Endothelial cell of umbilical vein (primary cell): ENCODE data around the gene OTUD3. TPM values are rescaled to one million over a fixed set of nuclear protein-coding genes. Genes with fewer than 3 reads are reported as not detected.

ENCODE experiments used
- BruUV-seq: library from RNA; stranded (reverse); fragments of 400-500 nt; replicated peaks from 2 replicates; lab custom pipeline; 2021; lab: Mats Ljungman, UMichigan
- CTCF ChIA-PET: fragments of 300-600, 350-600 bp; sonication (Branson Sonifier 250); formaldehyde crosslinking; loops from one replicate; lab custom pipeline; 2021; ENCODE audit warnings: antibody characterized with exemption, inconsistent platforms; lab: Charles Lee
- POLR2A ChIA-PET: fragments of 300-600, 350-600 bp; sonication (Branson Sonifier 250); formaldehyde crosslinking; loops from one replicate; lab custom pipeline; 2021; ENCODE audit warnings: antibody characterized with exemption, inconsistent platforms; lab: Charles Lee
- DNase-seq: peaks from one replicate; pipeline ENCODE4 v3.0.0-alpha.2; 2011; ENCODE audit warnings: low read depth, low spot score
- FAIRE-seq: peaks from 2 replicates; lab custom pipeline; 2011; peaks lifted over from hg19 to GRCh38; lab: Jason Lieb, UNC
- H2AFZ ChIP-seq: 2 replicates; pipeline ENCODE4 v1.6.0; 2012; ENCODE audit warnings: low read depth, low read length, control low read depth, inconsistent platforms
- H3K27ac ChIP-seq: 2 replicates; pipeline ENCODE4 v1.5.1; 2011; ENCODE audit warnings: low read depth, mild to moderate bottlenecking, control low read depth, low read length, moderate library complexity; ENCODE audit not compliant: insufficient read depth
- H3K27me3 ChIP-seq, 2 experiments: 2 replicates each; pipeline versions ENCODE4 v1.6.0 to v1.6.1; 2011; ENCODE audit warnings: low read length in 2 of 2, mixed read lengths in 1 of 2; ENCODE audit not compliant: control insufficient read depth in 2 of 2, insufficient read depth in 2 of 2
- H3K36me3 ChIP-seq, 2 experiments: 2 replicates in 1 of 2; 3 replicates in 1 of 2; pipeline ENCODE4 v1.5.1; 2011; ENCODE audit warnings: low read length in 2 of 2, mild to moderate bottlenecking in 1 of 2, moderate library complexity in 1 of 2; ENCODE audit not compliant: control insufficient read depth in 2 of 2, insufficient read depth in 2 of 2; ENCODE audit errors: extremely low read depth in 1 of 2
- H3K4me1 ChIP-seq: 3 replicates; pipeline ENCODE4 v1.5.1; 2011; ENCODE audit warnings: mild to moderate bottlenecking, low read length; ENCODE audit not compliant: control insufficient read depth, insufficient read depth; ENCODE audit errors: extremely low read depth
- H3K4me2 ChIP-seq: 2 replicates; pipeline ENCODE4 v1.6.1; 2011; ENCODE audit warnings: low read length, control low read depth, mixed read lengths; ENCODE audit not compliant: insufficient read depth
- H3K4me3 ChIP-seq, 3 experiments: fragments of 200-600 bp in 1 of 3; sonication (generic), shearing (Covaris generic) in 1 of 3; replicated peaks in 1 of 3; 2 replicates each; pipeline ENCODE4 v1.5.1; 2011 to 2016; ENCODE audit warnings: control low read depth in 3 of 3, low read length in 3 of 3, mild to moderate bottlenecking in 2 of 3, inconsistent platforms in 1 of 3, low read depth in 1 of 3, moderate library complexity in 1 of 3; ENCODE audit not compliant: insufficient read depth in 1 of 3
- H3K79me2 ChIP-seq: 2 replicates; pipeline ENCODE4 v1.6.0; 2012; ENCODE audit warnings: low read length, inconsistent platforms; ENCODE audit not compliant: control insufficient read depth, insufficient read depth
- H3K9ac ChIP-seq: replicated peaks from 2 replicates; pipeline ENCODE3; 2011; ENCODE audit warnings: low read length, control low read depth; ENCODE audit not compliant: insufficient read depth; ENCODE audit errors: extremely low read depth
- H3K9me1 ChIP-seq: replicated peaks from 3 replicates; pipeline ENCODE4 v1.6.0; 2011; ENCODE audit warnings: mild to moderate bottlenecking, low read length; ENCODE audit not compliant: control insufficient read depth, insufficient read depth; ENCODE audit errors: extremely low read depth
- H3K9me3 ChIP-seq: replicated peaks from 2 replicates; pipeline ENCODE4 v1.5.1; 2012; ENCODE audit warnings: low read length, inconsistent platforms; ENCODE audit not compliant: control insufficient read depth, insufficient read depth
- H4K20me1 ChIP-seq: replicated peaks from 2 replicates; pipeline ENCODE3; 2011; ENCODE audit warnings: mild to moderate bottlenecking, low read length; ENCODE audit not compliant: control insufficient read depth, insufficient read depth; ENCODE audit errors: extremely low read depth
- EZH2 ChIP-seq: IDR thresholded peaks from 2 replicates; pipeline ENCODE4 v1.6.1; 2012; ENCODE audit warnings: borderline replicate concordance, low read depth, mild to moderate bottlenecking, moderate library complexity, low read length, inconsistent platforms; ENCODE audit not compliant: severe bottlenecking
- FOS ChIP-seq: IDR thresholded peaks from 2 replicates; pipeline ENCODE4 v1.6.1; 2011; ENCODE audit warnings: mild to moderate bottlenecking, low read length, moderate library complexity, borderline replicate concordance; ENCODE audit not compliant: insufficient read depth
- GATA2 ChIP-seq: IDR thresholded peaks from 2 replicates; pipeline ENCODE4 v1.7.0; 2011; ENCODE audit warnings: low read depth, mild to moderate bottlenecking, moderate library complexity, mixed read lengths, low read length; ENCODE audit not compliant: insufficient read length, insufficient read depth
- JUN ChIP-seq: IDR thresholded peaks from 2 replicates; pipeline ENCODE4 v1.6.1; 2011; ENCODE audit warnings: borderline replicate concordance, low read depth; ENCODE audit not compliant: insufficient read length, insufficient read depth
- MYC ChIP-seq: IDR thresholded peaks from one replicate; pipeline ENCODE4 v1.6.1; 2011; ENCODE audit warnings: mild to moderate bottlenecking, low read depth, low read length
- POLR2A ChIP-seq: IDR thresholded peaks from 2 replicates; pipeline ENCODE4 v1.6.1; 2012; ENCODE audit warnings: low read depth, mild to moderate bottlenecking, control low read depth, low read length
- POLR2AphosphoS5 ChIP-seq: IDR thresholded peaks from 2 replicates; pipeline ENCODE4 v1.6.1; 2012; ENCODE audit warnings: low read depth, mild to moderate bottlenecking, control low read depth, low read length, moderate library complexity; ENCODE audit not compliant: insufficient read depth
- dilution Hi-C: fragments of 300-500 bp; cut with MboI; formaldehyde crosslinking; loops from one replicate; pipeline ENCODE4 v1.15.0; 2019; ENCODE audit warnings: low sequenced_read_pairs; ENCODE audit not compliant: extremely low pct_ligation_motif_present
- intact Hi-C: fragments of 100-400 bp; cut with micrococcal nuclease; formaldehyde crosslinking; loops from one replicate; pipeline ENCODE4 v1.10.0; 2022
- polyA plus RNA-seq, 4 experiments: library from polyadenylated mRNA; depleted of rRNA in 3 of 4; stranded (reverse) in 3 of 4; unstranded in 1 of 4; fragments of >200 nt; gene quantifications; 2 replicates each; pipeline versions ENCODE4 v1.2.1 to v1.2.3, GENCODE V29; 2011 to 2012; ENCODE audit warnings: missing spikeins in 1 of 4
- total RNA-seq: library from RNA; stranded (reverse); gene quantifications from 2 replicates; pipeline ENCODE4 v1.2.3, GENCODE V29; 2021
- TF ChIP-seq, protein P1 (sequence below): IDR thresholded peaks from 2 replicates; pipeline ENCODE4 v1.6.1; 2011; ENCODE audit not compliant: insufficient read depth, insufficient read length
- TF ChIP-seq, protein P2 (sequence below), 2 donors: IDR thresholded peaks; 1 replicate in 1 of 2; 2 replicates in 1 of 2; pipeline ENCODE4 v1.5.1; 2011; ENCODE audit warnings: low read length in 2 of 2, mild to moderate bottlenecking in 2 of 2, moderate library complexity in 2 of 2, control low read depth in 1 of 2, inconsistent platforms in 1 of 2, low read depth in 1 of 2; ENCODE audit not compliant: insufficient read depth in 1 of 2; ENCODE audit errors: extremely low read depth in 1 of 2

Gene OTUD3
- total and polyA plus RNA-seq, 2 donors (not counting 3 experiments of a cell fraction or from before 2014, with no cell fraction given): 3.1 to 10.6 TPM

DNA sequence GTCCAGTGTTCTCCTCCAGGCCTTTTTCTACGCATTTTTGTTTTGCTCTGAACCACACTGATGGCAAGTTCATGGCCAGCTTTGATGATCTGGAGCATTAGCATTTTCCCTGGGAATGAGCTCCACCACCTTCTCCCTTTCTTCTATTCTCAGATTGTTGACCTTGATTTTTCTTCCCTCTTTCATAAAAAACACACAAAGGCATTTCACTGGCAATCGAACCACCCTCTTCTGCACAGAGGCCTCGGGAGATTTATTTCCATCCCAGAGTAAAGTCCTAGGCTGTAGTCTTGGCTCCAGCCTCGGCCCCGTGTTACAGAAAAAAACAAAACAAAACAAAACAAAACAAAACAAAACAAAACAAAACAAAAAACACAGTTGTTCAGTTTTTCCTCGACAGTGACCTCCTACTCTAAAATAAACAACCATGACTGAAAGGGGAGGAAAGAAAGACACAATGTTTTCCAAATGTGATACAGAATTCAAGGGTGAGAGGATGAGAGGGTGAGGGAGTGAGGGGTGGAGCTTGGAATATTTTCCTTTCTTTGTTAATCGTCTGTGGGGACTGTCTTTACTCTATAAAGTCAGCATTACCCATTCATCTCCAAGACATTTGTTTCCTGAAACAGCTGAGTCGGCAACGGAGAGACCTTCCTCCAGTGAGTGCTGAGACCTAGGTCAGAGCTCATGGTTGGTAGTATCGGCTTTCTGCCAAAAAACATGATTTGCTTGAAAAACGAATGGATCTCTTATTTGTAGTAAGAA lies 37.3 kb upstream of the OTUD3 start:
- Histone ChIP-seq H3K4me3 (no peak overlapping the region), H3K4me1 (no peaks in the 10 kb centered on the region), H3K9me1 (no peaks in the 10 kb centered on the region), H4K20me1 (no peaks in the 10 kb centered on the region), H3K36me3 (no peaks in the 10 kb centered on the region), H3K9me3 (no peaks in the 10 kb centered on the region), H3K4me2 (no peak overlapping the region), H3K27ac (no peak overlapping the region), H3K27me3 (peaks cover 3 to 5% of the 10 kb centered on the region in 2 experiments), H3K9ac (no peak overlapping the region), H3K79me2 (no peaks in the 10 kb centered on the region), H2AFZ (no peak overlapping the region)
- BruUV-seq: no TSS peak
- no peak for TF ChIP-seq GATA2
- TF ChIP-seq MYC: no peak
- no peak for TF ChIP-seq FOS
- TF ChIP-seq EZH2: no peak
- TF ChIP-seq, protein P1, sequence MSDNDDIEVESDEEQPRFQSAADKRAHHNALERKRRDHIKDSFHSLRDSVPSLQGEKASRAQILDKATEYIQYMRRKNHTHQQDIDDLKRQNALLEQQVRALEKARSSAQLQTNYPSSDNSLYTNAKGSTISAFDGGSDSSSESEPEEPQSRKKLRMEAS: no peak
- no peak for TF ChIP-seq JUN
- no peak for TF ChIP-seq POLR2AphosphoS5
- TF ChIP-seq POLR2A: no peak
- TF ChIP-seq, protein P2, sequence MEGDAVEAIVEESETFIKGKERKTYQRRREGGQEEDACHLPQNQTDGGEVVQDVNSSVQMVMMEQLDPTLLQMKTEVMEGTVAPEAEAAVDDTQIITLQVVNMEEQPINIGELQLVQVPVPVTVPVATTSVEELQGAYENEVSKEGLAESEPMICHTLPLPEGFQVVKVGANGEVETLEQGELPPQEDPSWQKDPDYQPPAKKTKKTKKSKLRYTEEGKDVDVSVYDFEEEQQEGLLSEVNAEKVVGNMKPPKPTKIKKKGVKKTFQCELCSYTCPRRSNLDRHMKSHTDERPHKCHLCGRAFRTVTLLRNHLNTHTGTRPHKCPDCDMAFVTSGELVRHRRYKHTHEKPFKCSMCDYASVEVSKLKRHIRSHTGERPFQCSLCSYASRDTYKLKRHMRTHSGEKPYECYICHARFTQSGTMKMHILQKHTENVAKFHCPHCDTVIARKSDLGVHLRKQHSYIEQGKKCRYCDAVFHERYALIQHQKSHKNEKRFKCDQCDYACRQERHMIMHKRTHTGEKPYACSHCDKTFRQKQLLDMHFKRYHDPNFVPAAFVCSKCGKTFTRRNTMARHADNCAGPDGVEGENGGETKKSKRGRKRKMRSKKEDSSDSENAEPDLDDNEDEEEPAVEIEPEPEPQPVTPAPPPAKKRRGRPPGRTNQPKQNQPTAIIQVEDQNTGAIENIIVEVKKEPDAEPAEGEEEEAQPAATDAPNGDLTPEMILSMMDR (IDR thresholded peaks at IDR 0.05; ENCODE audit: extremely low read depth in 1 of 2, insufficient read depth in 1 of 2, low read depth in 1 of 2, low read length in 2 of 2): no peak
- DNase-seq: peak; percentile 15
- POLR2A ChIA-PET: no interaction called here
- intact Hi-C loops: no loop called here
- CTCF ChIA-PET: interaction anchor here (0.7 to 1.4 kb wide), 2 partner anchors 84 to 140 kb away, joined by 4 to 5 read pairs; no protein-coding TSS in a partner anchor
- dilution Hi-C loops: no loop called here
- FAIRE-seq: no peak
